ENCODE data around the gene ZNF668. TPM values are rescaled to one million over a fixed set of nuclear protein-coding genes. Genes with fewer than 3 reads are reported as not detected.

Gene ZNF668
- total and polyA plus RNA-seq, 9 donors: 1.3 to 7.4 (median 5.7) TPM

GRCh38 chr16:31080035-31080629, 6.1 kb upstream of the ZNF668 start:
- no peaks in the 10 kb centered on the region for H3K27me3 ChIP-seq
- no peaks in the 10 kb centered on the region for H3K9me3 ChIP-seq
- H3K27ac ChIP-seq: no peak overlapping the region
- no peak for DNase-seq
- H3K4me1 ChIP-seq (ENCODE audit: insufficient read depth): peaks cover 2% of the 10 kb centered on the region
- WGBS, 3 donors: 91 to 95% (median 94%) methylated on average over 39 to 40 of the region's 40 CpGs
- intact Hi-C loops (cut with DNase I): loop anchor here in 1 of 4 donors (10.0 kb wide), 1 partner anchor 105 kb away; the partner anchor contains the start of gene FUS
- TF ChIP-seq CTCF (IDR thresholded peaks at IDR 0.05) (no peak), EP300 (IDR thresholded peaks at IDR 0.05) (no peak), POLR2A (IDR thresholded peaks at IDR 0.05) (no peak)
- no peak overlapping the region for H3K4me3 ChIP-seq
- H3K36me3 ChIP-seq: no peaks in the 10 kb centered on the region

- TF ChIP-seq POLR2A (IDR thresholded peaks at IDR 0.05): no peak
- TF ChIP-seq CTCF (IDR thresholded peaks at IDR 0.05): no peak
- TF ChIP-seq EP300 (IDR thresholded peaks at IDR 0.05): no peak
- intact Hi-C loops (cut with DNase I): no loop called here
- 78 to 83% (median 80%) methylated on average over 13 of the region's 13 CpGs for WGBS, 3 donors
- Histone ChIP-seq H3K27ac (no peak overlapping the region), H3K4me3 (no peak overlapping the region), H3K27me3 (no peaks in the 10 kb centered on the region), H3K4me1 (ENCODE audit: insufficient read depth) (peaks cover 2% of the 10 kb centered on the region), H3K36me3 (no peaks in the 10 kb centered on the region), H3K9me3 (no peaks in the 10 kb centered on the region)
- DNase-seq: no peak
Observed at GRCh38 chr16:31079342-31079944, 5.4 kb upstream of the ZNF668 start.

- peaks cover 2% of the 10 kb centered on the region for H3K4me1 ChIP-seq (ENCODE audit: insufficient read depth)
- TF ChIP-seq EP300 (IDR thresholded peaks at IDR 0.05): no peak
- no peak for TF ChIP-seq POLR2A (IDR thresholded peaks at IDR 0.05)
- no peak for TF ChIP-seq CTCF (IDR thresholded peaks at IDR 0.05)
- no peak overlapping the region for H3K4me3 ChIP-seq
- H3K36me3 ChIP-seq: no peaks in the 10 kb centered on the region
- DNase-seq: no peak
- H3K9me3 ChIP-seq: no peaks in the 10 kb centered on the region
- 88 to 93% (median 92%) methylated on average over 15 of the region's 15 CpGs for WGBS, 3 donors
- intact Hi-C loops (cut with DNase I): no loop called here
- H3K27ac ChIP-seq: no peak overlapping the region
- H3K27me3 ChIP-seq: no peaks in the 10 kb centered on the region
Observed at GRCh38 chr16:31078597-31079341, 4.7 kb upstream of the ZNF668 start.

- Histone ChIP-seq H3K36me3 (no peaks in the 10 kb centered on the region), H3K27me3 (no peaks in the 10 kb centered on the region), H3K4me1 (ENCODE audit: insufficient read depth) (peaks cover 2% of the 10 kb centered on the region), H3K27ac (no peak overlapping the region), H3K4me3 (no peak overlapping the region), H3K9me3 (no peaks in the 10 kb centered on the region)
- WGBS, 3 donors: 90 to 93% (median 91%) methylated on average over 30 of the region's 30 CpGs
- intact Hi-C loops (cut with DNase I): no loop called here
- DNase-seq: no peak
- TF ChIP-seq EP300 (IDR thresholded peaks at IDR 0.05) (no peak), POLR2A (IDR thresholded peaks at IDR 0.05) (no peak), CTCF (IDR thresholded peaks at IDR 0.05) (no peak)
Observed at GRCh38 chr16:31077592-31078396, 3.8 kb upstream of the ZNF668 start.

Measured in ovary (tissue), 9 donors.